Body of pancreas (tissue), 4 donors: Measurements from ENCODE around the gene LRRC61. TPM values are rescaled to one million over a fixed set of nuclear protein-coding genes. Genes with fewer than 3 reads are reported as not detected.

Experiments used
- ATAC-seq: fragments of 150-250 bp; one replicate; pipeline ENCODE4 v1.9.1; 2016
- DNase-seq, 4 donors: peaks; one replicate each; pipeline ENCODE4 v3.0.0-alpha.2; 2019
- H3K27ac ChIP-seq, 4 donors: fragments of 200-600 bp; sonication (generic); 1 replicate in 3 of 4; 2 replicates in 1 of 4; pipeline versions ENCODE4 v1.5.1 to v1.6.1; 2016 to 2019; ENCODE audit warnings: mild to moderate bottlenecking in 1 of 4, mixed read lengths in 1 of 4, moderate library complexity in 1 of 4
- H3K27me3 ChIP-seq, 2 donors: fragments of 200-600 bp; sonication (generic); one replicate each; pipeline ENCODE4 v1.6.0; 2016; ENCODE audit warnings: mild to moderate bottlenecking in 1 of 2
- H3K36me3 ChIP-seq, 2 donors: fragments of 200-600 bp; sonication (generic); replicated peaks in 1 of 2; 2 replicates each; pipeline ENCODE4 v1.5.1; 2016; ENCODE audit warnings: low read depth in 2 of 2; ENCODE audit not compliant: insufficient read depth in 1 of 2
- H3K4me1 ChIP-seq: fragments of 200-600 bp; sonication (generic); one replicate; pipeline ENCODE4 v1.6.0; 2016
- H3K4me3 ChIP-seq, 2 donors: fragments of 200-600 bp; sonication (generic); 1 replicate in 1 of 2; 2 replicates in 1 of 2; pipeline ENCODE4 v1.5.1; 2016 to 2019
- H3K9me3 ChIP-seq, 3 donors: fragments of 200-600 bp; sonication (generic); 1 replicate in 2 of 3; 2 replicates in 1 of 3; pipeline ENCODE4 v1.5.1; 2016
- CTCF ChIP-seq, 7 experiments: fragments of 450-650 bp in 4 of 7; fragments of 200-600 bp in 3 of 7; sonication (generic) in 3 of 7; IDR thresholded peaks; one replicate each; pipeline ENCODE4 v1.5.1; 2016 to 2019; ENCODE audit warnings: antibody characterized with exemption in 7 of 7
- POLR2A ChIP-seq, 3 donors: fragments of 450-650 bp; IDR thresholded peaks; one replicate each; pipeline ENCODE4 v1.6.1; 2016; ENCODE audit warnings: antibody characterized with exemption in 3 of 3, mild to moderate bottlenecking in 2 of 3
- WGBS, 2 donors: methylation state at CpG; one replicate each; pipeline ENCODE4 v1.1.5; 2017; 5-methylcytosine and 5-hydroxymethylcytosine counted together
- intact Hi-C: fragments of 100-400 bp; cut with DNase I; formaldehyde crosslinking; loops from one replicate; pipeline ENCODE4 v1.15.1; 2023
- total RNA-seq, 2 donors: library from RNA; depleted of rRNA; stranded (reverse); fragments of >200 nt; gene quantifications; one replicate each; pipeline ENCODE4 v1.1.0, GENCODE V29; 2016

Gene LRRC61
- total RNA-seq, 2 donors from 2014 or later = 4.9 to 25.2 TPM

GRCh38 chr7:150339409-150339809 lies 16.3 kb downstream of the LRRC61 start:
- Histone ChIP-seq H3K9me3 (no peaks in the 10 kb centered on the region), H3K27ac (peak overlapping the region; percentile 78 to 85 (median 82)), H3K36me3 (no peaks in the 10 kb centered on the region), H3K4me3 (no peak overlapping the region), H3K27me3 (no peaks in the 10 kb centered on the region), H3K4me1 (peaks cover 70% of the 10 kb centered on the region)
- no peak for TF ChIP-seq POLR2A (IDR thresholded peaks at IDR 0.05)
- TF ChIP-seq CTCF (IDR thresholded peaks at IDR 0.05) = no peak
- WGBS, 2 donors = 44 to 49% methylated on average over 8 to 9 of the region's 9 CpGs
- DNase-seq (no peak), ATAC-seq (no peak)
- intact Hi-C loops = no loop called here

GRCh38 chr7:150340024-150340749 lies 17.0 kb downstream of the LRRC61 start:
- intact Hi-C loops = no loop called here
- H3K27ac ChIP-seq = peak overlapping the region; percentile 78 to 85 (median 82)
- H3K4me1 ChIP-seq = peaks cover 62% of the 10 kb centered on the region
- no peaks in the 10 kb centered on the region for H3K36me3 ChIP-seq
- H3K9me3 ChIP-seq = no peaks in the 10 kb centered on the region
- DNase-seq (peak; percentile 64 to 80 (median 72)), ATAC-seq (peak; percentile 25)
- peak overlapping the region; percentile 8 to 19 for H3K4me3 ChIP-seq
- peak in 2 of 7 experiments; percentile 13 to 15 for TF ChIP-seq CTCF (IDR thresholded peaks at IDR 0.05)
- peak in 2 of 3 donors; percentile 16 to 29 for TF ChIP-seq POLR2A (IDR thresholded peaks at IDR 0.05)
- 2 to 23% methylated on average over 16 to 34 of the region's 39 CpGs for WGBS, 2 donors
- no peaks in the 10 kb centered on the region for H3K27me3 ChIP-seq

- Histone ChIP-seq H3K27me3 (no peaks in the 10 kb centered on the region), H3K27ac (peak overlapping the region; percentile 78 to 85 (median 82)), H3K9me3 (no peaks in the 10 kb centered on the region), H3K4me1 (peaks cover 55% of the 10 kb centered on the region), H3K36me3 (no peaks in the 10 kb centered on the region), H3K4me3 (peak overlapping the region; percentile 19 to 34)
- TF ChIP-seq POLR2A (IDR thresholded peaks at IDR 0.05) = no peak
- TF ChIP-seq CTCF (IDR thresholded peaks at IDR 0.05) = no peak
- intact Hi-C loops = no loop called here
- no peak for ATAC-seq
- WGBS, 2 donors = 37 to 42% methylated on average over 20 to 28 of the region's 29 CpGs
- no peak for DNase-seq
Observed at GRCh38 chr7:150340875-150341262, 17.7 kb downstream of the LRRC61 start.

GRCh38 chr7:150341263-150342120 lies 18.3 kb downstream of the LRRC61 start, which contains the start of gene RARRES2:
Gene RARRES2, minus strand, starts transcription at chr7:150341629. Its CDS starts 1,020 bp downstream, at chr7:150340609.
- WGBS, 2 donors = 18 to 29% methylated on average over 31 to 47 of the region's 49 CpGs
- ATAC-seq = peak; percentile 51
- peak; percentile 57 to 77 (median 66) for DNase-seq
- intact Hi-C loops = no loop called here
- TF ChIP-seq CTCF (IDR thresholded peaks at IDR 0.05) = no peak
- no peak for TF ChIP-seq POLR2A (IDR thresholded peaks at IDR 0.05)
- H3K36me3 ChIP-seq = no peaks in the 10 kb centered on the region
- no peaks in the 10 kb centered on the region for H3K27me3 ChIP-seq
- peak within 1 kb of the TSS; percentile 19 to 34 for H3K4me3 ChIP-seq
- no peaks in the 10 kb centered on the region for H3K9me3 ChIP-seq
- peak within 1 kb of the TSS; percentile 78 to 85 (median 82) for H3K27ac ChIP-seq
- H3K4me1 ChIP-seq = peaks cover 49% of the 10 kb centered on the region
